Activated naive CD4-positive, alpha-beta T cell treated with anti-CD3 and anti-CD28 coated beads, Interleukin-2, amount 10 ng/mL, durations not matched to agents 7 days and 5 days (primary cell): ENCODE measurements around the gene FSD2.
A peak's percentile ranks its signal among the peaks of the same experiment; 100 is the strongest.

Experiments
- CTCF ChIA-PET: fragments of 350-600 bp; sonication (Branson Sonifier 250); formaldehyde crosslinking; loops from one replicate; lab custom pipeline; 2021; ENCODE audit warnings: antibody characterized with exemption; lab: Charles Lee
- DNase-seq: peaks from one replicate; pipeline ENCODE4 v3.0.0-alpha.2; 2020
- H3K27ac Mint-ChIP-seq: one replicate; pipeline ENCODE4 v1.8.0; 2021; ENCODE audit warnings: mild to moderate bottlenecking, moderate library complexity, mixed read lengths
- H3K27me3 Mint-ChIP-seq: one replicate; pipeline ENCODE4 v1.8.0; 2021; ENCODE audit warnings: mild to moderate bottlenecking, mixed read lengths
- H3K36me3 Mint-ChIP-seq: one replicate; pipeline ENCODE4 v1.8.0; 2021; ENCODE audit warnings: mixed read lengths
- H3K4me1 Mint-ChIP-seq: one replicate; pipeline ENCODE4 v1.8.0; 2021; ENCODE audit warnings: mixed read lengths
- H3K4me3 Mint-ChIP-seq: one replicate; pipeline ENCODE4 v1.8.0; 2021; ENCODE audit warnings: mild to moderate bottlenecking, moderate library complexity, mixed read lengths
- H3K9me3 Mint-ChIP-seq: one replicate; pipeline ENCODE4 v1.8.0; 2021; ENCODE audit warnings: mixed read lengths

FSD2 gene

DNA sequence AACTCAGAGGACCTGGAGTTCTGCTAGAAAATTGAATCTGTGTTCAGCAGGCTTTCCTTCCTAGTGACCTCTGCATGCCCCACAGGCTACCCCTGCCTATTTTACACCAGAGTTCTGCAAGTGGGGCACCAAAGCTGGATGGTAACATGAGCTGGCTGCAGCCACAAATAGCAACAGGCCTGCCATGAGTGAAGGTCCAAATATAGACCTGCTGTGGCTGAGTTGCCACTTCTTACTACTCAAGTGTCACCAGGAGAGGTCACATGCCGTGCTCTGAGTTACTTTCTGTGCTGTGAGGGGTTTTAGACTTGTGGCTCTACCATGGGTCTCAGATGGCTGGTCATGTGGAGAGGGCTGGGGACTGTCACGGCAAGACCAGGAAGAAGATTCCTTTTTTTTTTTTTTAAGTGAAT lies at the start of gene FSD2:
Gene FSD2 (minus strand): TSS at position 76 of the 413 bp plus-strand sequence. CDS start 18,679 bp downstream, outside the sequence.
- H3K4me3 Mint-ChIP-seq: no peak within 1 kb of the TSS
- DNase-seq: no peak
- no peaks in the 10 kb centered on the region for H3K9me3 Mint-ChIP-seq
- no peak within 1 kb of the TSS for H3K27ac Mint-ChIP-seq
- peaks cover 10% of the 10 kb centered on the region for H3K4me1 Mint-ChIP-seq
- CTCF ChIA-PET: no interaction called here
- peaks cover 6% of the 10 kb centered on the region for H3K36me3 Mint-ChIP-seq
- H3K27me3 Mint-ChIP-seq: peaks cover 48% of the 10 kb centered on the region

DNA sequence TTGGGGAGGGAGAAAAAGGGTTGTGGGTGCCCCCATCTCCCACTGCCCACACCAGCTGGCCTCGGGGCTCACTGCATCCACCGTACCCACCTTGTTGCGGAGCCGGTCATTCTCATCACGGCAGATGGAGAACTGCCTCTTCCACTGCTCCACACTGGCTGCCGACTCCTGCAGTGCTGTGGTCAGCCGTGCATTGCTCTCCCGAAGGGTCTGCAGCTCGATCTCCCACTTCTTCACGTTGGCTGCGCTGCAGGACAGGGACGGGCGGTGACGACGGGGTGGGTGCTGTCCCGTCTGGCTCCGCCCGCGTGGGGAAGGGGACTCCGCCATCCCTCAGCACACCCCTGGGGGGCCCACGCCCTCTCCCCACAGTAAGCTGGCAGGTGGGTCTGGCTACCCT lies 48.7 kb upstream of the FSD2 start:
- DNase-seq: peak; percentile 7
- H3K36me3 Mint-ChIP-seq: no peaks in the 10 kb centered on the region
- peaks cover 10% of the 10 kb centered on the region for H3K27me3 Mint-ChIP-seq
- H3K4me3 Mint-ChIP-seq: no peak overlapping the region
- H3K9me3 Mint-ChIP-seq: no peaks in the 10 kb centered on the region
- H3K4me1 Mint-ChIP-seq: peaks cover 17% of the 10 kb centered on the region
- CTCF ChIA-PET: no interaction called here
- no peak overlapping the region for H3K27ac Mint-ChIP-seq

GRCh38 chr15:82852941-82853561 lies 47.2 kb upstream of the FSD2 start:
- H3K4me1 Mint-ChIP-seq: peaks cover 21% of the 10 kb centered on the region
- H3K9me3 Mint-ChIP-seq: no peaks in the 10 kb centered on the region
- no peak overlapping the region for H3K27ac Mint-ChIP-seq
- H3K36me3 Mint-ChIP-seq: no peaks in the 10 kb centered on the region
- H3K27me3 Mint-ChIP-seq: peaks cover 18% of the 10 kb centered on the region
- DNase-seq: peak; percentile 30
- CTCF ChIA-PET: no interaction called here
- no peak overlapping the region for H3K4me3 Mint-ChIP-seq

DNA sequence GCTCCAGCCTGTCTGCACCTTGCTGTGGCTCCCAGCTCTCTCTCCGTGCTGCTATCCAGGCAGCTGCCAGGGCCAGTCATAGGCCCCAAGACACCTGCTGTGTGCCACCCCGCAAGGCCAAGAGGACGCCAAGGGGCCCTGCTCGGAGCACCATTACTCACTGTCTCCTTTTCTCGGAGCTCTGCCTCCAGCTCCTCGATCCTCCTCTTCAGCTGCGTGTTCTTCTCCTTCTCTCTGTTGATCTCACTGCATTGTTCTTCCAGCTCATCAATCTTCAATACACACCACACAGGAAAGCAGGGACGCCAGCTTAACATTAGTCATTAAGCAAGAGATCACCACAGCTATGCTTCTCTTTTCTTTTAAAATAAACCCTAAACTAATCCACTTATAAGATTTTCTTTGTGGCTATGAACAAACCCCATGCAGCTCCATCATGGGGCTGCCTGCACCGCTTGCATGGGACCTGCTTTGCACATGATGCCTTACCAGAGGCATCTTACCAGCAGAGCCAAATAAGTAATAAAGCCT lies 46.2 kb upstream of the FSD2 start:
- Mint-ChIP-seq H3K9me3 (no peaks in the 10 kb centered on the region), H3K27ac (no peak overlapping the region), H3K27me3 (peaks cover 28% of the 10 kb centered on the region), H3K4me3 (no peak overlapping the region), H3K4me1 (peaks cover 21% of the 10 kb centered on the region), H3K36me3 (no peaks in the 10 kb centered on the region)
- DNase-seq: no peak
- CTCF ChIA-PET: interaction anchor here (0.9 to 4.9 kb wide), 3 partner anchors 149 to 321 kb away, joined by 3 to 61 read pairs (median 3); no protein-coding TSS in a partner anchor

GRCh38 chr15:82851306-82851850 lies 45.5 kb upstream of the FSD2 start:
- Mint-ChIP-seq H3K27ac (no peak overlapping the region), H3K36me3 (no peaks in the 10 kb centered on the region), H3K27me3 (peaks cover 31% of the 10 kb centered on the region), H3K4me3 (no peak overlapping the region), H3K4me1 (peaks cover 21% of the 10 kb centered on the region), H3K9me3 (no peaks in the 10 kb centered on the region)
- CTCF ChIA-PET: interaction anchor here (0.9 to 4.9 kb wide), 3 partner anchors 150 to 321 kb away, joined by 3 to 61 read pairs (median 3); no protein-coding TSS in a partner anchor
- peak; percentile 8 for DNase-seq

DNA sequence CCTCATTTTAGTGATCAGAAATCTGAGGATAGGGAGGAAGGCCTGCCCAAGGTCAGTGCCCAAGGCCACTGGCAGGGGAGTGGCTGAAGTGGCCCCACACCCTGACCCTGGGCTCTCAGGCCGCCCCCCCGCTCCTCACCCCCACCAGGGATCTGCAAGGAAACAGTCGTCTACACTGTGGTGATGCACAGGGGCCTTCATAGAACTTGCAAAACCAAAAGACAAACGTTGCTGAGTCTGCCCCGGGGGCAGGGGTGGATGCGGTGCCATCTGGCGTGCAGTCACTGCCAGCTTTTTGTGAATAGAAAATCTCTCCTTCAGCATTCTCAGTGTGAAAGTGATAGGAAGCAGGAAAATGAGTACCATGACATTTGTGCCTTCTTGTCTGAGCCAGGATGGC lies 44.9 kb upstream of the FSD2 start:
- Mint-ChIP-seq H3K9me3 (no peaks in the 10 kb centered on the region), H3K27me3 (peaks cover 34% of the 10 kb centered on the region), H3K4me3 (no peak overlapping the region), H3K27ac (no peak overlapping the region), H3K4me1 (peaks cover 16% of the 10 kb centered on the region), H3K36me3 (no peaks in the 10 kb centered on the region)
- DNase-seq: peak; percentile 16
- CTCF ChIA-PET: interaction anchor here (1.4 to 4.9 kb wide), 4 partner anchors 10 to 150 kb away, joined by 3 to 61 read pairs (median 5); no protein-coding TSS in a partner anchor

DNA sequence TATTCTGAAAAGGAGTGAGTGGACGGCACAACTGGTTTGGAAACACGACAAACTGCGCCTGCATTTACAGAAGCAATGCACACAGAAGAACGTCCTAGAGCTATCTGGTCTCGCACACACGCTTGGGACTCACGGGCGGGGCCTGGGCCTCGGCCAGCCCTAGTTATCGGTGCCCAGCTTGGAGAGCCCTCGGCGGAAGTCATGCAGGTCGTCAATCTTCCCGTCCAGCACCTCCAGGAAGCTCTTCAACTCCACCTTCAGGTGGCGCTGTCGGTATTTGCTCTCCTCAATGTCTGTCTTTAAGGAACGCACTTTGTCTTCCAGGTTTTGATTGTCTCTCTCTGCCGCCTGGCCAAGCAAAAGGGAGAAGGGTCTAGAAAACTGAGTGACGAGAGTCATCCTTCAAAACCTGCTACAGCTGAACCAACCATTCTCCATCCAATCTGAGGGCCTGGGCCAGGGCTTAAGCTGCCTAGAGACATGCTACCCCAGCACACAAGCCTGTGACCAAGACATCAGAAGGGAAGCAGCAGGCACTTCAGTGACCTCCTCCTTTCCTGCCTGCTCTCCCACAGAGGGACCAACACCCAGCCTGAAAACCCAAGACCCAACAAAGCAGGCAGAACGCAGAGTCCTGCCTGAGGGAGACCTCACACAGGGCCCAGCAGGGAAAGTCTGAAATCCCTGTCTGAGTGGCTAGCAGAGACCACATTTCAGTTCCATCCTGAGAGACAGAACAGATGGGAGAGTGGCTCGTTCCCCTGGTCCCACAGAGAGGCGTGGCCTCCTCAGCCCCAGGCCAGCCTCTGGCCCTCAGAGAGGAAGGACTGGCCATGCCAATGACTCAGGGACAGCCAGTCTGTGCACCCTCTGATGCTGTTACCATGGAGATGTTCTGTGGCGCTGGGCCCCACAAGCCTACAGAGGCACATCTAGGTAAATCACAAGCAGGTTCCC lies 44.0 kb upstream of the FSD2 start:
- Mint-ChIP-seq H3K4me1 (peaks cover 19% of the 10 kb centered on the region), H3K9me3 (no peaks in the 10 kb centered on the region), H3K4me3 (no peak overlapping the region), H3K36me3 (no peaks in the 10 kb centered on the region), H3K27ac (no peak overlapping the region), H3K27me3 (peaks cover 42% of the 10 kb centered on the region)
- CTCF ChIA-PET: interaction anchor here (0.6 to 4.9 kb wide), 19 partner anchors 9 to 478 kb away, joined by 3 to 61 read pairs (median 3); partner anchors contain the start of gene RAMAC
- DNase-seq: peak; percentile 77

GRCh38 chr15:82848241-82848993 lies 42.5 kb upstream of the FSD2 start:
- H3K36me3 Mint-ChIP-seq: peaks cover 2% of the 10 kb centered on the region
- no peak overlapping the region for H3K27ac Mint-ChIP-seq
- DNase-seq: peak; percentile 17
- peaks cover 2% of the 10 kb centered on the region for H3K9me3 Mint-ChIP-seq
- peaks cover 20% of the 10 kb centered on the region for H3K4me1 Mint-ChIP-seq
- no peak overlapping the region for H3K4me3 Mint-ChIP-seq
- peaks cover 48% of the 10 kb centered on the region for H3K27me3 Mint-ChIP-seq
- CTCF ChIA-PET: interaction anchor here (1.0 to 4.9 kb wide), 8 partner anchors 8 to 156 kb away, joined by 3 to 61 read pairs (median 4); partner anchors contain the start of gene RAMAC

DNA sequence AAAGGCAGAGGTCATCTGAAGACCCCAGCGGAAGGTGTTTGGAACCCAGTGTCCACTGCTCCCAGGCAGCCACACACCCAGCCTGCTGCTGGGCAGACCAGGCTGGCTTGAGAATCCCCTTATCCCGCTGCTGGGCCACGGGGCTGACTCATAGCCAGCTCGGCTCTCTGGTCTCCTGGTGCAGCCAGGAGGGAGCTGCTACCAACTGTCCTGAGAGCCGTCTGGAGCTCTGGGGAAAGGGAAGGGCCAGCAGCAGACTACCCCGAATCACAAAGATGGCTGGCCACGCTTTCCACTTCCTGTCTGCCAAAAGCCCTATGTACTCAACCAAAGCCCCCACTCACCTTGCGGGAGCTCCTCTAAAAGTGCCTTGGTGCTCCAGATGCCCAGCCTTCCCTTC lies 41.8 kb upstream of the FSD2 start:
- Mint-ChIP-seq H3K4me3 (no peak overlapping the region), H3K27ac (peak overlapping the region; percentile 37), H3K4me1 (peaks cover 15% of the 10 kb centered on the region), H3K9me3 (peaks cover 2% of the 10 kb centered on the region), H3K36me3 (peaks cover 2% of the 10 kb centered on the region), H3K27me3 (peaks cover 44% of the 10 kb centered on the region)
- CTCF ChIA-PET: interaction anchor here (0.6 to 4.9 kb wide), 2 partner anchors 153 to 203 kb away, joined by 3 to 61 read pairs; no protein-coding TSS in a partner anchor
- peak; percentile 16 for DNase-seq

GRCh38 chr15:82846621-82847020 lies 40.8 kb upstream of the FSD2 start:
- H3K27ac Mint-ChIP-seq: no peak overlapping the region
- H3K4me3 Mint-ChIP-seq: no peak overlapping the region
- peaks cover 2% of the 10 kb centered on the region for H3K9me3 Mint-ChIP-seq
- CTCF ChIA-PET: no interaction called here
- peaks cover 44% of the 10 kb centered on the region for H3K27me3 Mint-ChIP-seq
- DNase-seq: no peak
- H3K36me3 Mint-ChIP-seq: peaks cover 2% of the 10 kb centered on the region
- peaks cover 15% of the 10 kb centered on the region for H3K4me1 Mint-ChIP-seq

DNA sequence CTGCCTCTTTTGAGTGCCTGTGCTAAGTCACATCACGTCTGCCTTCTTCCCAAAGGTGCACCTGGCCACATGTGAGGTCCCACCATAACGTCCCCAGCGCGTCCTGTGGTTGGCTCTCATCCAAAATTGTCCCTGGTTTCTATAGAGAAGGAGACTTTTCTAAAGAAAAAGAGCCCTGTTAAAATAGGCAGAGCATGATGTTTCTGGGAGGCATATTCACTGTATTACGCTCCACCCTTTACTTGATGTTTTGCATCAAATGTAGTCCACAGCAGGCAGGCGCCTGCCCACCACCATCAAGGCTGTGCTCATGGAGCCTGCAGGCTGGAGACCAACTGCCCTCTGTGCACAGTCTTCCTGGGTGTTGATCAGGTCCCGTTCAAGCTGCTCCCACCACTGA lies 39.8 kb upstream of the FSD2 start:
- DNase-seq: no peak
- Mint-ChIP-seq H3K4me1 (peaks cover 15% of the 10 kb centered on the region), H3K9me3 (peaks cover 2% of the 10 kb centered on the region), H3K27ac (no peak overlapping the region), H3K27me3 (peaks cover 44% of the 10 kb centered on the region), H3K4me3 (no peak overlapping the region), H3K36me3 (peaks cover 2% of the 10 kb centered on the region)
- CTCF ChIA-PET: no interaction called here

- Mint-ChIP-seq H3K4me1 (peaks cover 6% of the 10 kb centered on the region), H3K27ac (no peak overlapping the region), H3K27me3 (peaks cover 41% of the 10 kb centered on the region), H3K36me3 (peaks cover 2% of the 10 kb centered on the region), H3K4me3 (no peak overlapping the region), H3K9me3 (peaks cover 2% of the 10 kb centered on the region)
- CTCF ChIA-PET: no interaction called here
- DNase-seq: no peak
These were observed 37.7 kb upstream of the FSD2 start for GRCh38 chr15:82843566-82843965.

- Mint-ChIP-seq H3K4me3 (no peak overlapping the region), H3K9me3 (peaks cover 2% of the 10 kb centered on the region), H3K4me1 (peaks cover 6% of the 10 kb centered on the region), H3K27ac (no peak overlapping the region), H3K27me3 (peaks cover 14% of the 10 kb centered on the region), H3K36me3 (peaks cover 30% of the 10 kb centered on the region)
- no peak for DNase-seq
- CTCF ChIA-PET: interaction anchor here (1.0 kb wide), 1 partner anchor 9 kb away, joined by 3 read pairs; no protein-coding TSS in a partner anchor
These were observed 34.3 kb upstream of the FSD2 start for GRCh38 chr15:82840166-82840565.
